OCI-LY1 (cell line): ENCODE measurements around the gene CLIC4.

ENCODE experiments used
- EZH2 ChIP-seq: fragments of 200-600 bp; sonication (generic), shearing (Covaris generic); IDR thresholded peaks from 2 replicates; pipeline ENCODE4 v1.8.0; 2017; ENCODE audit warnings: borderline replicate concordance, mixed run types, mild to moderate bottlenecking, antibody characterized with exemption, low read length, moderate library complexity, mixed read lengths
- TF ChIP-seq, protein P1 (sequence below): fragments of 200-600 bp; sonication (generic), shearing (Covaris generic); IDR thresholded peaks from 2 replicates; pipeline ENCODE4 v1.5.1; 2017; ENCODE audit warnings: mild to moderate bottlenecking, antibody characterized with exemption, low read length, moderate library complexity, mixed read lengths

DNA sequence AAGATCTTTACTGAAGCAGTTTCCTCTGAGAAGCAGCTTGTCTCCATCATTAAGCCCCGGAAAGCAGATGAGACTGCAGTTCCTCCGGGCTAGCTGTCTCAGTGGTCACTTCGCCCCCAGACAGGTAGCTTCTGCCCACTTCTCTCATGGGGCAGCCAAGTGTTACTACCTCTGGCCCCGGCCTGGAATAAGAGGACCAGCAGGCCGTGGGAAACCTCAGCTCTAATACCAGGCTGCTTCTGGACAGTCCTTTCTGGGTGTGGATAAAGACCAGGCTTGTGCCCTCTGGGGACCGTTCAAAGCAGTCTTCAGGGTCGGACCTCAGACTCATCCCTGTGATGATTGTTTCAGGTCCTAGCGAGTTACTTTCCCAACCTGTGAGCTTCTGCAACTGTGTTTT lies 130.0 kb downstream of the CLIC4 start:
- TF ChIP-seq, protein P1, sequence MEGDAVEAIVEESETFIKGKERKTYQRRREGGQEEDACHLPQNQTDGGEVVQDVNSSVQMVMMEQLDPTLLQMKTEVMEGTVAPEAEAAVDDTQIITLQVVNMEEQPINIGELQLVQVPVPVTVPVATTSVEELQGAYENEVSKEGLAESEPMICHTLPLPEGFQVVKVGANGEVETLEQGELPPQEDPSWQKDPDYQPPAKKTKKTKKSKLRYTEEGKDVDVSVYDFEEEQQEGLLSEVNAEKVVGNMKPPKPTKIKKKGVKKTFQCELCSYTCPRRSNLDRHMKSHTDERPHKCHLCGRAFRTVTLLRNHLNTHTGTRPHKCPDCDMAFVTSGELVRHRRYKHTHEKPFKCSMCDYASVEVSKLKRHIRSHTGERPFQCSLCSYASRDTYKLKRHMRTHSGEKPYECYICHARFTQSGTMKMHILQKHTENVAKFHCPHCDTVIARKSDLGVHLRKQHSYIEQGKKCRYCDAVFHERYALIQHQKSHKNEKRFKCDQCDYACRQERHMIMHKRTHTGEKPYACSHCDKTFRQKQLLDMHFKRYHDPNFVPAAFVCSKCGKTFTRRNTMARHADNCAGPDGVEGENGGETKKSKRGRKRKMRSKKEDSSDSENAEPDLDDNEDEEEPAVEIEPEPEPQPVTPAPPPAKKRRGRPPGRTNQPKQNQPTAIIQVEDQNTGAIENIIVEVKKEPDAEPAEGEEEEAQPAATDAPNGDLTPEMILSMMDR, result no peak
- no peak for TF ChIP-seq EZH2
